HepG2 (cell line): Measurements from ENCODE around the gene FDPS. TPM values are rescaled to one million over a fixed set of nuclear protein-coding genes. Genes with fewer than 3 reads are reported as not detected.

Source experiments
- ARID2 ChIP-seq: sonication (generic); formaldehyde crosslinking; IDR thresholded peaks from 2 replicates; pipeline ENCODE4 v1.8.1; 2022; ENCODE audit warnings: mild to moderate bottlenecking, missing genetic modification reagents, borderline replicate concordance
- ATAD3A ChIP-seq: sonication (generic); formaldehyde crosslinking; IDR thresholded peaks from 2 replicates; pipeline ENCODE4 v1.4.0; 2020; ENCODE audit warnings: missing genetic modification reagents
- ATRX ChIP-seq: sonication (generic); formaldehyde crosslinking; IDR thresholded peaks from 2 replicates; pipeline ENCODE4 v1.4.0; 2020; ENCODE audit warnings: missing genetic modification reagents, borderline replicate concordance
- CEBPG ChIP-seq: IDR thresholded peaks from 2 replicates; pipeline ENCODE4 v1.6.1; 2016
- ELF1 ChIP-seq: sonication (generic); formaldehyde crosslinking; IDR thresholded peaks from 2 replicates; pipeline ENCODE4 v1.4.0; 2020; ENCODE audit warnings: missing genetic modification reagents
- GABPB1 ChIP-seq: IDR thresholded peaks from 2 replicates; pipeline ENCODE4 v1.6.1; 2016; ENCODE audit warnings: mild to moderate bottlenecking, missing genetic modification reagents, moderate library complexity, missing compliant biosample characterization
- GTF3A ChIP-seq: sonication (generic); formaldehyde crosslinking; conservative IDR thresholded peaks from 2 replicates; pipeline ENCODE4 v1.4.0; 2020; ENCODE audit warnings: mild to moderate bottlenecking, missing genetic modification reagents
- HDAC6 ChIP-seq: fragments of 200-600 bp; sonication (generic); IDR thresholded peaks from 2 replicates; pipeline ENCODE4 v1.7.0; 2017; ENCODE audit warnings: mild to moderate bottlenecking, antibody characterized with exemption, low read length, low read depth
- HMGXB3 ChIP-seq: sonication (generic); formaldehyde crosslinking; IDR thresholded peaks from 2 replicates; pipeline ENCODE4 v1.4.0; 2020; ENCODE audit warnings: missing genetic modification reagents, borderline replicate concordance
- MIER3 ChIP-seq: IDR thresholded peaks from 2 replicates; pipeline ENCODE4 v1.6.1; 2016; ENCODE audit warnings: missing compliant biosample characterization, borderline replicate concordance
- NR2F6 ChIP-seq, 2 experiments: IDR thresholded peaks; 2 replicates each; pipeline ENCODE4 v1.6.1; 2016; ENCODE audit warnings: antibody characterized with exemption in 1 of 2, mild to moderate bottlenecking in 1 of 2
- SIX1 ChIP-seq: sonication (generic); formaldehyde crosslinking; IDR thresholded peaks from 2 replicates; pipeline ENCODE4 v1.4.0; 2020; ENCODE audit warnings: missing genetic modification reagents, borderline replicate concordance
- ZGPAT ChIP-seq: IDR thresholded peaks from 2 replicates; pipeline ENCODE4 v1.6.1; 2016; ENCODE audit warnings: mild to moderate bottlenecking
- ZNF12 ChIP-seq: sonication (generic); formaldehyde crosslinking; IDR thresholded peaks from 2 replicates; pipeline ENCODE4 v1.5.0; 2020; ENCODE audit warnings: missing genetic modification reagents
- ZNF124 ChIP-seq: sonication (generic); formaldehyde crosslinking; IDR thresholded peaks from 2 replicates; pipeline ENCODE4 v1.4.0; 2020; ENCODE audit warnings: missing genetic modification reagents
- ZNF24 ChIP-seq: fragments of 450-650 bp; IDR thresholded peaks from 2 replicates; pipeline ENCODE4 v1.6.1; 2017; ENCODE audit warnings: antibody characterized with exemption, mild to moderate bottlenecking
- ZNF326 ChIP-seq: sonication (generic); formaldehyde crosslinking; IDR thresholded peaks from 2 replicates; pipeline ENCODE4 v1.4.0; 2020; ENCODE audit warnings: missing genetic modification reagents, borderline replicate concordance
- ZNF7 ChIP-seq: IDR thresholded peaks from 2 replicates; pipeline ENCODE4 v1.6.1; 2016; ENCODE audit warnings: missing biosample characterization, missing genetic modification reagents
- polyA plus RNA-seq, 8 experiments: library from polyadenylated mRNA; depleted of rRNA in 3 of 8; stranded (reverse) in 7 of 8; unstranded in 1 of 8; fragments of >200 nt; fragmentation: Illumina TruSeq in 4 of 8; extraction: Trizol in 4 of 8; gene quantifications; 2 replicates each; pipeline versions ENCODE4 v1.2.1 to v1.2.3, GENCODE V29; 2011 to 2016; ENCODE audit warnings: low read depth in 4 of 8, missing spikeins in 1 of 8, mixed read lengths in 1 of 8; ENCODE audit not compliant: insufficient read depth in 1 of 8
- total RNA-seq, 5 experiments: library from RNA; depleted of rRNA; stranded (reverse); fragments of >200 nt; fragmentation: Illumina TruSeq; extraction: Trizol; gene quantifications; 2 replicates each; pipeline ENCODE4 v1.2.3, GENCODE V29; 2016; ENCODE audit warnings: low read depth in 1 of 5
- TF ChIP-seq, protein P1 (sequence below): sonication (generic); formaldehyde crosslinking; IDR thresholded peaks from 2 replicates; pipeline ENCODE4 v1.4.0; 2020; ENCODE audit warnings: missing genetic modification reagents; ENCODE audit errors: not compliant biosample characterization
- TF ChIP-seq, protein P2 (sequence below): sonication (generic); formaldehyde crosslinking; conservative IDR thresholded peaks from 2 replicates; pipeline ENCODE4 v1.8.0; 2022; ENCODE audit warnings: mild to moderate bottlenecking, moderate library complexity, missing genetic modification reagents
- TF ChIP-seq, protein P3 (sequence below): IDR thresholded peaks from 2 replicates; pipeline ENCODE4 v1.6.1; 2016; ENCODE audit warnings: missing genetic modification reagents, missing compliant biosample characterization

Gene FDPS
- total and polyA plus RNA-seq, 2 of the 13 experiments (the other 11 are each of a cell fraction or from before 2014, with no cell fraction given): 264 to 519 TPM

DNA sequence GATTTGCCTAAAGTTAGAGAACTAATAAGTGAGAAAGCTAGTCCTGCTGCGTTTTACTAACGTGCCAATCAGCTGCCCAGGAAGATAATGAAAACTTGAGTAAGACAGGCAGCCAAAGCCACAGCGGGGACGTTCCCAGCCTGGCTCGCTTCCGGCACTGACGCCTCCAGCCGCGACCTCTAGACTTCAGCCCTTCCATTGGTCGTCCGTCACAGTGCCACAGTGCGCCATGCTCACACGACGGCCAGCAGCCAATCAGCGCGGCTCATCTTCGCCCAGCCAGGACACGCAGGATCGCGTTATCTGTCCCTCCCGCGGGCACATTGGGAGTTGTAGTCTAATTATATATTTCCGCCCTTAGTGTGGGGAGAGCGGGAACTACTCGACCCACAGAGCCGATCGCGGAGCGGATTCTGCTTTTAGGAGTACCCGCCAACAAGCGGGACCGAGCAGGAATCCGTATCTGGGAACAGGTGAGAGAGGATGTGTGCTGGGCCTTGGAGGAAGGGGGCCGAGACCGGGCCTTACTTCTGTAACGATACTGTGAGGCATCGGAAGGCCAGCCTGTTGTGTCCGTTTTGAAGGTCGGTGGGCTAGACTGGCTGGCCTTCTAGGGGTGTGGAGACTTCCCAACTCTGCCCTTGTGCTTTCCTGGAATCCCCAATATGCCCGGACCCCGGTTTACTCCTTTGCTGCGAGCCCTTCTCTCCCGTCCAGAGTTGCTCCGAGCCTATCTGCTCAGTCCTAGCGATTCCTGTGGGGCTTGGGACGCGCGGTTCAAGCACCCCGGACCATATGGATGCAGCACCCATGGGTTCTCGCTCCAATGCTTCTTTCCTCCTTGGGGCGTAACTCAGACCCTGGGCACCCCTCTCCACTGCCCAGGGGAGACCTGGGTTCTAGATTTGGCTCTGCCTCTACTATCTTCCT, at the start of gene FDPS (continued):
- no peak for TF ChIP-seq ZNF326 (CRISPR knock-in tag)
- peak; percentile 67 for TF ChIP-seq ZGPAT (CRISPR knock-in tag)
- TF ChIP-seq GTF3A: no peak
- no peak for TF ChIP-seq ZNF24
- TF ChIP-seq, protein P1, sequence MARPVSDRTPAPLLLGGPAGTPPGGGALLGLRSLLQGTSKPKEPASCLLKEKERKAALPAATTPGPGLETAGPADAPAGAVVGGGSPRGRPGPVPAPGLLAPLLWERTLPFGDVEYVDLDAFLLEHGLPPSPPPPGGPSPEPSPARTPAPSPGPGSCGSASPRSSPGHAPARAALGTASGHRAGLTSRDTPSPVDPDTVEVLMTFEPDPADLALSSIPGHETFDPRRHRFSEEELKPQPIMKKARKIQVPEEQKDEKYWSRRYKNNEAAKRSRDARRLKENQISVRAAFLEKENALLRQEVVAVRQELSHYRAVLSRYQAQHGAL (CRISPR knock-in tag): no peak
- peak; percentile 95 for TF ChIP-seq GABPB1
- peak; percentile 100 for TF ChIP-seq HMGXB3 (CRISPR knock-in tag)
- TF ChIP-seq ATAD3A (CRISPR knock-in tag): no peak
- 0 out of 2 replicates have a peak, but pooled peaks have one; percentile 30 for TF ChIP-seq NR2F6 (IDR thresholded peaks at IDR 0.05)
- TF ChIP-seq NR2F6 (CRISPR knock-in tag; IDR thresholded peaks at IDR 0.05): no peak
- TF ChIP-seq ARID2: no peak; the same call in 1 of the 2 replicates
- no peak for TF ChIP-seq ATRX (CRISPR knock-in tag)
- TF ChIP-seq ZNF12 (CRISPR knock-in tag): no peak
- TF ChIP-seq, protein P2, sequence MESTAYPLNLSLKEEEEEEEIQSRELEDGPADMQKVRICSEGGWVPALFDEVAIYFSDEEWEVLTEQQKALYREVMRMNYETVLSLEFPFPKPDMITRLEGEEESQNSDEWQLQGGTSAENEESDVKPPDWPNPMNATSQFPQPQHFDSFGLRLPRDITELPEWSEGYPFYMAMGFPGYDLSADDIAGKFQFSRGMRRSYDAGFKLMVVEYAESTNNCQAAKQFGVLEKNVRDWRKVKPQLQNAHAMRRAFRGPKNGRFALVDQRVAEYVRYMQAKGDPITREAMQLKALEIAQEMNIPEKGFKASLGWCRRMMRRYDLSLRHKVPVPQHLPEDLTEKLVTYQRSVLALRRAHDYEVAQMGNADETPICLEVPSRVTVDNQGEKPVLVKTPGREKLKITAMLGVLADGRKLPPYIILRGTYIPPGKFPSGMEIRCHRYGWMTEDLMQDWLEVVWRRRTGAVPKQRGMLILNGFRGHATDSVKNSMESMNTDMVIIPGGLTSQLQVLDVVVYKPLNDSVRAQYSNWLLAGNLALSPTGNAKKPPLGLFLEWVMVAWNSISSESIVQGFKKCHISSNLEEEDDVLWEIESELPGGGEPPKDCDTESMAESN (CRISPR knock-in tag): peak; percentile 56
- TF ChIP-seq ZNF124 (CRISPR knock-in tag): peak; percentile 49; the same call in 1 of the 2 replicates
- TF ChIP-seq, protein P3, sequence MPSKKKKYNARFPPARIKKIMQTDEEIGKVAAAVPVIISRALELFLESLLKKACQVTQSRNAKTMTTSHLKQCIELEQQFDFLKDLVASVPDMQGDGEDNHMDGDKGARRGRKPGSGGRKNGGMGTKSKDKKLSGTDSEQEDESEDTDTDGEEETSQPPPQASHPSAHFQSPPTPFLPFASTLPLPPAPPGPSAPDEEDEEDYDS (CRISPR knock-in tag): peak; percentile 96
- no peak for TF ChIP-seq HDAC6
- no peak for TF ChIP-seq ZNF7 (CRISPR knock-in tag)
- TF ChIP-seq MIER3 (CRISPR knock-in tag): no peak; the same call in 1 of the 2 replicates
- TF ChIP-seq SIX1 (CRISPR knock-in tag): 0 out of 2 replicates have a peak, but pooled peaks have one; percentile 8
- peak; percentile 93 for TF ChIP-seq ELF1 (CRISPR knock-in tag)
- peak; percentile 46 for TF ChIP-seq CEBPG (CRISPR knock-in tag)
